Naive thymus-derived CD8-positive, alpha-beta T cell (primary cell): ENCODE results near the gene CLDN19. TPM values are rescaled to one million over a fixed set of nuclear protein-coding genes. Genes with fewer than 3 reads are reported as not detected.
A peak's percentile ranks its signal among the peaks of the same experiment; 100 is the strongest.

Source experiments
- ATAC-seq, 2 donors: fragments of 150-1000 bp; cut with Tn5 transposase in 1 of 2; sonication (Bioruptor Pico), chemical (Tn5 transposase) in 1 of 2; 1 replicate in 1 of 2; 2 replicates in 1 of 2; pipeline ENCODE4 v1.10.0; 2021; ENCODE audit warnings: mild to moderate bottlenecking in 2 of 2, moderate library complexity in 2 of 2
- POLR2A ChIA-PET: fragments of 350-600 bp; sonication (Branson Sonifier 250); formaldehyde crosslinking; loops from one replicate; lab custom pipeline; 2021; ENCODE audit warnings: antibody characterized with exemption; lab: Charles Lee
- DNase-seq, 10 donors: peaks; one replicate each; pipeline versions ENCODE4 v3.0.0 to v3.0.0-alpha.2; 2020 to 2022
- H3K27ac Mint-ChIP-seq, 10 donors: one replicate each; pipeline ENCODE4 v1.8.0; 2020 to 2022; ENCODE audit warnings: mild to moderate bottlenecking in 10 of 10, mixed read lengths in 10 of 10, moderate library complexity in 4 of 10, inconsistent platforms in 1 of 10
- H3K27me3 Mint-ChIP-seq, 5 donors: one replicate each; pipeline ENCODE4 v1.8.0; 2021 to 2022; ENCODE audit warnings: mixed read lengths in 5 of 5
- H3K36me3 Mint-ChIP-seq, 3 donors: one replicate each; pipeline ENCODE4 v1.8.0; 2020 to 2022; ENCODE audit warnings: mixed read lengths in 3 of 3, mild to moderate bottlenecking in 2 of 3, inconsistent platforms in 1 of 3
- H3K4me1 Mint-ChIP-seq, 4 donors: one replicate each; pipeline ENCODE4 v1.8.0; 2021 to 2022; ENCODE audit warnings: mixed read lengths in 4 of 4
- H3K4me3 Mint-ChIP-seq, 10 donors: one replicate each; pipeline ENCODE4 v1.8.0; 2020 to 2022; ENCODE audit warnings: mild to moderate bottlenecking in 10 of 10, mixed read lengths in 10 of 10, moderate library complexity in 6 of 10, inconsistent platforms in 1 of 10
- H3K9me3 Mint-ChIP-seq, 9 donors: one replicate each; pipeline ENCODE4 v1.8.0; 2020 to 2022; ENCODE audit warnings: mixed read lengths in 9 of 9, mild to moderate bottlenecking in 3 of 9, inconsistent platforms in 1 of 9, moderate library complexity in 1 of 9
- polyA plus RNA-seq, 3 donors: library from polyadenylated mRNA; unstranded; fragments of 300-500 nt; fragmentation: Illumina TruSeq; gene quantifications; one replicate each; pipeline ENCODE4 v1.2.3, GENCODE V29; 2021
- total RNA-seq, 8 experiments: library from RNA in 2 of 8; stranded (reverse) in 2 of 8; gene quantifications; one replicate each; pipeline ENCODE4 v1.2.3 and lab custom pipeline; 2021 to 2026

The CLDN19 gene
- total and polyA plus RNA-seq, 5 experiments from 2014 or later, result not detected

- no peak for DNase-seq
- no peak for ATAC-seq
- Mint-ChIP-seq H3K36me3 (peaks cover 0 to 74% (median 5%) of the 10 kb centered on the region in 3 donors), H3K9me3 (no peaks in the 10 kb centered on the region), H3K27me3 (no peaks in the 10 kb centered on the region), H3K4me1 (peaks cover 21 to 43% (median 35%) of the 10 kb centered on the region in 4 donors), H3K27ac (peak overlapping the region in 4 of 10 donors; percentile 39 to 69 (median 55)), H3K4me3 (no peak overlapping the region)
- POLR2A ChIA-PET, result no interaction called here
These were observed 33.4 kb upstream of the CLDN19 start for GRCh38 chr1:42773420-42773819.

- peak overlapping the region in 1 of 10 donors; percentile 89 for H3K27ac Mint-ChIP-seq
- ATAC-seq (no peak), DNase-seq (no peak)
- H3K27me3 Mint-ChIP-seq, result no peaks in the 10 kb centered on the region
- no peaks in the 10 kb centered on the region for H3K9me3 Mint-ChIP-seq
- POLR2A ChIA-PET, result interaction anchor here (0.6 to 1.8 kb wide), 4 partner anchors 8 to 152 kb away, joined by 3 to 4 read pairs (median 4); partner anchors contain the start of gene ZNF691
- H3K36me3 Mint-ChIP-seq, result peaks cover 0 to 39% (median 4%) of the 10 kb centered on the region in 3 donors
- peaks cover 15 to 48% (median 39%) of the 10 kb centered on the region in 4 donors for H3K4me1 Mint-ChIP-seq
- peak overlapping the region in 9 of 10 donors; percentile 4 to 61 (median 34) for H3K4me3 Mint-ChIP-seq
These were observed 29.8 kb upstream of the CLDN19 start for GRCh38 chr1:42769811-42770210.

GRCh38 chr1:42768172-42768571 lies 28.1 kb upstream of the CLDN19 start:
- no peaks in the 10 kb centered on the region for H3K9me3 Mint-ChIP-seq
- H3K36me3 Mint-ChIP-seq, result peaks cover 0 to 24% (median 4%) of the 10 kb centered on the region in 3 donors
- no peak for ATAC-seq
- peak overlapping the region in 7 of 10 donors; percentile 84 to 98 (median 95) for H3K27ac Mint-ChIP-seq
- H3K27me3 Mint-ChIP-seq, result no peaks in the 10 kb centered on the region
- H3K4me1 Mint-ChIP-seq, result peaks cover 13 to 45% (median 39%) of the 10 kb centered on the region in 4 donors
- POLR2A ChIA-PET, result interaction anchor here (0.7 to 3.6 kb wide), 6 partner anchors 8 to 85 kb away, joined by 3 to 49 read pairs (median 7); partner anchors contain the start of genes YBX1 and ZNF691
- DNase-seq, result no peak
- no peak overlapping the region for H3K4me3 Mint-ChIP-seq

- peaks cover 10 to 41% (median 35%) of the 10 kb centered on the region in 4 donors for H3K4me1 Mint-ChIP-seq
- POLR2A ChIA-PET, result interaction anchor here (0.6 to 3.6 kb wide), 19 partner anchors 9 to 1005 kb away, joined by 3 to 49 read pairs (median 6); partner anchors contain the start of genes CCDC30, ERMAP, PPCS and PPIH
- no peaks in the 10 kb centered on the region for H3K27me3 Mint-ChIP-seq
- H3K36me3 Mint-ChIP-seq, result peaks cover 0 to 22% (median 4%) of the 10 kb centered on the region in 3 donors
- H3K4me3 Mint-ChIP-seq, result no peak overlapping the region
- peak overlapping the region; percentile 84 to 98 (median 94) for H3K27ac Mint-ChIP-seq
- ATAC-seq (peak in 1 of 2 donors; percentile 35), DNase-seq (no peak)
- no peaks in the 10 kb centered on the region for H3K9me3 Mint-ChIP-seq
These were observed 27.5 kb upstream of the CLDN19 start for GRCh38 chr1:42767510-42768000.

- H3K27ac Mint-ChIP-seq, result peak within 1 kb of the TSS; percentile 84 to 98 (median 95)
- H3K9me3 Mint-ChIP-seq, result no peaks in the 10 kb centered on the region
- H3K4me3 Mint-ChIP-seq, result no peak within 1 kb of the TSS
- H3K27me3 Mint-ChIP-seq, result no peaks in the 10 kb centered on the region
- H3K36me3 Mint-ChIP-seq, result peaks cover 0 to 21% (median 4%) of the 10 kb centered on the region in 3 donors
- POLR2A ChIA-PET, result interaction anchor here (0.6 to 3.6 kb wide), 30 partner anchors 8 to 1787 kb away, joined by 3 to 49 read pairs (median 4); partner anchors contain the start of genes CCDC30, CFAP57, CTPS1 and EBNA1BP2
- peak; percentile 96 to 100 (median 99) for DNase-seq
- peak; percentile 88 to 91 for ATAC-seq
- H3K4me1 Mint-ChIP-seq, result peaks cover 7 to 40% (median 32%) of the 10 kb centered on the region in 4 donors
These were observed 26.9 kb upstream of the CLDN19 start, which contains the start of the genes C1orf50 and P3H1 for GRCh38 chr1:42766741-42767509. C1orf50 (plus strand) TSS chr1:42767249; CDS start chr1:42767312, 63 bp downstream. P3H1 (minus strand) TSS chr1:42767028; CDS start chr1:42766971, 57 bp downstream.

GRCh38 chr1:42765832-42766740 lies 26.1 kb upstream of the CLDN19 start:
- H3K27ac Mint-ChIP-seq, result peak overlapping the region in 6 of 10 donors; percentile 57 to 98 (median 89)
- H3K36me3 Mint-ChIP-seq, result peaks cover 0 to 27% (median 4%) of the 10 kb centered on the region in 3 donors
- no peak overlapping the region for H3K4me3 Mint-ChIP-seq
- no peaks in the 10 kb centered on the region for H3K9me3 Mint-ChIP-seq
- DNase-seq (peak in 7 of 10 donors; percentile 9 to 68 (median 32)), ATAC-seq (peak; percentile 8 to 21)
- POLR2A ChIA-PET, result interaction anchor here (0.5 to 3.6 kb wide), 29 partner anchors 8 to 1786 kb away, joined by 3 to 49 read pairs (median 4); partner anchors contain the start of genes CCDC30, CFAP57, CTPS1 and EBNA1BP2
- peaks cover 7 to 40% (median 29%) of the 10 kb centered on the region in 4 donors for H3K4me1 Mint-ChIP-seq
- no peaks in the 10 kb centered on the region for H3K27me3 Mint-ChIP-seq

- ATAC-seq, result no peak
- Mint-ChIP-seq H3K9me3 (no peaks in the 10 kb centered on the region), H3K27me3 (no peaks in the 10 kb centered on the region), H3K4me1 (peaks cover 5 to 34% (median 22%) of the 10 kb centered on the region in 4 donors), H3K36me3 (peaks cover 0 to 31% (median 0%) of the 10 kb centered on the region in 3 donors), H3K4me3 (no peak overlapping the region), H3K27ac (no peak overlapping the region)
- DNase-seq, result no peak
- POLR2A ChIA-PET, result interaction anchor here (1.7 to 3.6 kb wide), 4 partner anchors 52 to 406 kb away, joined by 7 to 49 read pairs (median 30); partner anchors contain the start of genes CFAP57, EBNA1BP2, ERMAP and SVBP
These were observed 25.2 kb upstream of the CLDN19 start for GRCh38 chr1:42765269-42765668.

- no peaks in the 10 kb centered on the region for H3K9me3 Mint-ChIP-seq
- H3K4me3 Mint-ChIP-seq, result no peak overlapping the region
- POLR2A ChIA-PET, result no interaction called here
- peak overlapping the region in 1 of 10 donors; percentile 50 for H3K27ac Mint-ChIP-seq
- H3K36me3 Mint-ChIP-seq, result peaks cover 0 to 45% (median 6%) of the 10 kb centered on the region in 3 donors
- DNase-seq, result no peak
- peaks cover 0 to 12% (median 6%) of the 10 kb centered on the region in 4 donors for H3K4me1 Mint-ChIP-seq
- no peaks in the 10 kb centered on the region for H3K27me3 Mint-ChIP-seq
- ATAC-seq, result no peak
These were observed 22.2 kb upstream of the CLDN19 start for GRCh38 chr1:42762269-42762668.

GRCh38 chr1:42761567-42761966 lies 21.5 kb upstream of the CLDN19 start:
- Mint-ChIP-seq H3K9me3 (no peaks in the 10 kb centered on the region), H3K36me3 (peaks cover 4 to 51% (median 9%) of the 10 kb centered on the region in 3 donors), H3K27ac (no peak overlapping the region)

GRCh38 chr1:42759114-42759513 lies 19.1 kb upstream of the CLDN19 start:
- ATAC-seq, result no peak
- Mint-ChIP-seq H3K4me3 (no peak overlapping the region), H3K36me3 (peaks cover 4 to 74% (median 17%) of the 10 kb centered on the region in 3 donors), H3K4me1 (peaks cover 0 to 15% (median 9%) of the 10 kb centered on the region in 4 donors), H3K27ac (peak overlapping the region in 1 of 10 donors; percentile 44), H3K27me3 (no peaks in the 10 kb centered on the region), H3K9me3 (no peaks in the 10 kb centered on the region)
- DNase-seq, result no peak
- POLR2A ChIA-PET, result interaction anchor here (0.7 to 1.7 kb wide), 2 partner anchors 8 to 75 kb away, joined by 8 to 10 read pairs; partner anchors contain the start of genes C1orf50 and P3H1

More at GRCh38 chr1:42761567-42761966, 21.5 kb upstream of the CLDN19 start:
- no peak for ATAC-seq
- Mint-ChIP-seq H3K27me3 (no peaks in the 10 kb centered on the region), H3K4me3 (no peak overlapping the region), H3K4me1 (peaks cover 0 to 15% (median 7%) of the 10 kb centered on the region in 4 donors)
- no peak for DNase-seq
- POLR2A ChIA-PET, result no interaction called here

- POLR2A ChIA-PET, result interaction anchor here (1.7 kb wide), 1 partner anchor 9 kb away, joined by 10 read pairs; the partner anchor contains the start of genes C1orf50 and P3H1
- peaks cover 4 to 78% (median 19%) of the 10 kb centered on the region in 3 donors for H3K36me3 Mint-ChIP-seq
- peaks cover 0 to 12% (median 9%) of the 10 kb centered on the region in 4 donors for H3K4me1 Mint-ChIP-seq
- no peak for ATAC-seq
- H3K27ac Mint-ChIP-seq, result peak overlapping the region in 1 of 10 donors; percentile 29
- H3K9me3 Mint-ChIP-seq, result no peaks in the 10 kb centered on the region
- H3K4me3 Mint-ChIP-seq, result no peak overlapping the region
- DNase-seq, result no peak
- no peaks in the 10 kb centered on the region for H3K27me3 Mint-ChIP-seq
These were observed 18.6 kb upstream of the CLDN19 start for GRCh38 chr1:42758641-42759040.
